AG04450 (cell line): ENCODE data around the gene MIOS. TPM values are rescaled to one million over a fixed set of nuclear protein-coding genes. Genes with fewer than 3 reads are reported as not detected.

Experiments
- CTCF ChIA-PET: fragments of 300-600, 350-600 bp; formaldehyde crosslinking; extraction: SDS; loops from one replicate; lab custom pipeline; 2022; ENCODE audit warnings: antibody characterized with exemption, inconsistent platforms; lab: Charles Lee
- POLR2A ChIA-PET: fragments of 350-600 bp; formaldehyde crosslinking; extraction: SDS; loops from one replicate; lab custom pipeline; 2021; ENCODE audit warnings: antibody characterized with exemption, inconsistent platforms; lab: Yijun Ruan, JAX
- DNase-seq: peaks from one replicate; pipeline ENCODE4 v3.0.0-alpha.2; 2011; ENCODE audit warnings: low read depth, low spot score
- H3K27ac ChIP-seq: one replicate; pipeline ENCODE4 v1.5.1; 2012; ENCODE audit warnings: low read depth, low read length, control low read depth
- H3K27me3 ChIP-seq: one replicate; pipeline ENCODE4 v1.6.0; 2012; ENCODE audit warnings: low read length; ENCODE audit not compliant: control insufficient read depth, insufficient read depth
- H3K4me3 ChIP-seq: 2 replicates; pipeline ENCODE4 v1.5.1; 2011; ENCODE audit warnings: mild to moderate bottlenecking, low read depth, low read length, control low read depth
- H3K9me3 ChIP-seq: 2 replicates; pipeline ENCODE4 v1.5.1; 2012; ENCODE audit warnings: low read length; ENCODE audit not compliant: control insufficient read depth, insufficient read depth
- polyA plus RNA-seq: library from polyadenylated mRNA; depleted of rRNA; stranded (reverse); fragments of >200 nt; gene quantifications from 2 replicates; pipeline ENCODE4 v1.2.3, GENCODE V29; 2011
- TF ChIP-seq, protein P1 (sequence below): IDR thresholded peaks from 2 replicates; pipeline ENCODE4 v1.5.1; 2011; ENCODE audit warnings: low read depth, low read length, control low read depth, inconsistent platforms

The MIOS gene
- polyA plus RNA-seq, 1 experiment = 26.6 TPM

DNA sequence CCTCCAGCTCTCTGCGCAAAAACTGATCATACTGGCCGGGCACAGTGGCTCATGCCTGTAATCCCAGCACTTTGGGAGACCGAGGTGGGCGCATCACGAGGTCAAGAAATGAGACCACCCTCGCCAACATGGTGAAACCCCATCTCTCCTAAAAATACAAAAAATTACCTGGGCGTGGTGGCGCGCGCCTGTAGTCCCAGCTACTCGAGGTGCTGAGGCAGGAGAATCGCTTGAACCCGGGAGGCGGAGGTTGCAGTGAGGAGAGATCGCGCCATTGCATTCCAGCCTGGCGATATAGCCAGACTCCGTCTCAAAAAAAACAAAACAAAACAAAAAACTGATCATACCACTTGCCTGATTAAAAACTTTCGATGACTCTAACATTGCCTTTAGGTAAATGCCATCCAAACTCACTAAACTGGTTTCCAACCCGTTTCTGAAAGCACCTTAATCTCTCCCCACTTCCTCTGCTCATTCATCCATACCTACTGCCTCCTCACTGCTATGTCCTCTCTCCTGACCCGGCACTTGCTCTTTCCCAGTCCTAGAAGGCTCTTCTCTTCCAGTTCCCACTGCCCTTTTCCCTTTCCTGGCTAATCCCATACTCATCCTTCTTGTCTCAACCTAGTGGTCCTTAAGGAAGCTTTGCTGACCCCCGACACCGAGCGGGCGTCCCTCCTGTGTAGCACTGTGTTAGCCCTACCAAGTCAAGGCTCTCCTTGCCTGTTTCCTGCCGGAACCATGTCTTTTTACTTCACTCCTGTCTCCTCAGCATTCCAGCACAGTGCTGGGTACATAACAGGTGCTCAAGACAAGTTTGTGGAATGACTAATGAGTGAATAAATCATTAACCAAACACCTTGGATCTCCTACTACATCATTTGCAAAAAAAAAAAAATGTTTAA lies 686 bp upstream of the MIOS start:
- ChIA-PET POLR2A (no interaction called here), CTCF (interaction anchor here (1.4 kb wide), 1 partner anchor 463 kb away, joined by 6 read pairs; no protein-coding TSS in a partner anchor)
- Histone ChIP-seq H3K27me3 (no peaks in the 10 kb centered on the region), H3K9me3 (no peaks in the 10 kb centered on the region), H3K4me3 (peak overlapping the region; percentile 74), H3K27ac (no peak overlapping the region)
- DNase-seq = no peak
- TF ChIP-seq, protein P1, sequence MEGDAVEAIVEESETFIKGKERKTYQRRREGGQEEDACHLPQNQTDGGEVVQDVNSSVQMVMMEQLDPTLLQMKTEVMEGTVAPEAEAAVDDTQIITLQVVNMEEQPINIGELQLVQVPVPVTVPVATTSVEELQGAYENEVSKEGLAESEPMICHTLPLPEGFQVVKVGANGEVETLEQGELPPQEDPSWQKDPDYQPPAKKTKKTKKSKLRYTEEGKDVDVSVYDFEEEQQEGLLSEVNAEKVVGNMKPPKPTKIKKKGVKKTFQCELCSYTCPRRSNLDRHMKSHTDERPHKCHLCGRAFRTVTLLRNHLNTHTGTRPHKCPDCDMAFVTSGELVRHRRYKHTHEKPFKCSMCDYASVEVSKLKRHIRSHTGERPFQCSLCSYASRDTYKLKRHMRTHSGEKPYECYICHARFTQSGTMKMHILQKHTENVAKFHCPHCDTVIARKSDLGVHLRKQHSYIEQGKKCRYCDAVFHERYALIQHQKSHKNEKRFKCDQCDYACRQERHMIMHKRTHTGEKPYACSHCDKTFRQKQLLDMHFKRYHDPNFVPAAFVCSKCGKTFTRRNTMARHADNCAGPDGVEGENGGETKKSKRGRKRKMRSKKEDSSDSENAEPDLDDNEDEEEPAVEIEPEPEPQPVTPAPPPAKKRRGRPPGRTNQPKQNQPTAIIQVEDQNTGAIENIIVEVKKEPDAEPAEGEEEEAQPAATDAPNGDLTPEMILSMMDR = no peak

DNA sequence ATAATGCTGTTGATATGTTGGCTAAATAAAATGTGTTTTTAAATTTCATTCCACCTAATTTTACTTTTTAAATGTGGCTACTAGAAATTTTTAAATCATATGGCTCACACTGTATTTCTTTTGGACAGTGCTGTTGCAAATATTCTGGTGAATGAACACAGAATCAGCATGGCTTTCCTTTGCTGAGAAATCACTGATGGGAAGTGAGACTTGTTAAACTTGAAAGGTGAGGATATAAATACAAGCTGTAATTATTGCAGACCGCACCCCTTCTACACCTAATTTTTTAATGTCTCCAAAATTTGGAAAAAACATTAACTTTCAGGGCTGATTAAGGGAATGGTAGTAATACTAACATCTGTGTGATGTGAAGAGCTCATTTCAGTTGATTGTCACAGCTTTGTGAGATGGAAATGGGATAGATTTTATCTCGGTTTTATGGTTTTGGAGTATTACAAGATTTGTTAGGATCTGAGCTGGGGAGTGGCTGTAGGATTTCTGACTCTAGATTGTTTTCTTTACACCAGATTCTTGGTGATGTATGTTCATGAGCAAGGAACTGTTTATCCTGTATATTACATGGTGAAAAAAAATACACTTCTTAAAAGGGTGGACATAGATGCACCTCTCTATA lies 1.3 kb downstream of the MIOS start:
- CTCF ChIA-PET = interaction anchor here (0.6 to 1.6 kb wide), 6 partner anchors 113 to 728 kb away, joined by 3 to 7 read pairs (median 3); no protein-coding TSS in a partner anchor
- POLR2A ChIA-PET = no interaction called here
- Histone ChIP-seq H3K9me3 (no peaks in the 10 kb centered on the region), H3K27ac (no peak overlapping the region), H3K27me3 (no peaks in the 10 kb centered on the region), H3K4me3 (peak overlapping the region; percentile 74)
- TF ChIP-seq, protein P1 = no peak
- DNase-seq = no peak

DNA sequence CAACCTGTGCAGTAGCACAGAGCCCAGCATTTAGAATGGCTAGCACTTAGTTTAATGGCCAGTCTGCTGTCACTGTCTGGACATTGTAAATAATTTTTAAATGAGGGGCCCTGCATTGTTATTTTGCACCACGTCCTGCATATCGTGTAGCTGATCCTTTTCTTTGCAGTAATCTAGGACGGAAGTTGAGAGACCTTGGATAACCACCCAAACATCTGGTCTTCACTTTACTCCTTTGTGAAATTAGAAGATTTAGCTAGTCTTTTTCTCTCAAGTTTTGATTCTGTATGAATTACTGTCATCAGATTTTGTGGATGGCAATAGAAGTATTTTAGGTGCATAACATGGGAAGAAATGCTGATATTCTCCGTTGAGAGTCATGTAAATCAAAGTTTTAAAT lies 1.9 kb downstream of the MIOS start:
- CTCF ChIA-PET = interaction anchor here (0.6 to 1.6 kb wide), 5 partner anchors 112 to 728 kb away, joined by 3 to 7 read pairs (median 3); no protein-coding TSS in a partner anchor
- DNase-seq = no peak
- H3K9me3 ChIP-seq = no peaks in the 10 kb centered on the region
- POLR2A ChIA-PET = no interaction called here
- no peak overlapping the region for H3K27ac ChIP-seq
- H3K4me3 ChIP-seq = no peak overlapping the region
- no peaks in the 10 kb centered on the region for H3K27me3 ChIP-seq
- TF ChIP-seq, protein P1 = no peak

DNA sequence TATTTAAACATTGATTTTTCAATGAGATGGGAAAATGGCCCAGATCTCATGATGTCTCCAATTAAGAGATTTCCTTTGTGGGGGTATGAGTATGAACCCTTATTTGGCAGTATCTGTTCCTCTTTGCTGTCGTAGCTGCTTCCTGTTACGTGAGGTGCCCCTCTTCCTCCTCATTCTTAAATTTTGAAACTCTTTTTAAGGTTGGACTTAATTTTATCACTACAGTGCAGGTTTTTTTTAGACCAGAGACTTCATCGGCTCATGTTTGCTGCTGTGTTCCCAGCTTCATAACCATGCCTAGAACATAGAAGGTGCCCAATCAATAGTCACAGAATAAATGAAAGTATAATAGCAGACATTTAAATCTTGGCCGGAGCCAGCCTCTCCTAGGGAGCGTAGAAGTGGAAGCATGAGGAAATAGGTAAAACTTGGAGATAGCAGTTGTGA lies 2.4 kb downstream of the MIOS start:
- DNase-seq = no peak
- CTCF ChIA-PET = interaction anchor here (1.2 kb wide), 1 partner anchor 143 kb away, joined by 3 read pairs; no protein-coding TSS in a partner anchor
- H3K27me3 ChIP-seq = no peaks in the 10 kb centered on the region
- TF ChIP-seq, protein P1 = no peak
- POLR2A ChIA-PET = no interaction called here
- H3K4me3 ChIP-seq = no peak overlapping the region
- no peaks in the 10 kb centered on the region for H3K9me3 ChIP-seq
- no peak overlapping the region for H3K27ac ChIP-seq
